Gastroesophageal sphincter (tissue), 4 donors: ENCODE data around the gene TESMIN. TPM values are rescaled to one million over a fixed set of nuclear protein-coding genes. Genes with fewer than 3 reads are reported as not detected.

Experiments
- ATAC-seq: fragments of 150-250 bp; one replicate; pipeline ENCODE4 v1.9.1; 2016; ENCODE audit warnings: mild to moderate bottlenecking, moderate library complexity
- H3K27ac ChIP-seq, 4 donors: fragments of 200-600 bp; sonication (generic) in 3 of 4; 1 replicate in 3 of 4; 2 replicates in 1 of 4; pipeline ENCODE4 v1.5.1; 2016 to 2019
- H3K27me3 ChIP-seq: fragments of 200-600 bp; sonication (generic); one replicate; pipeline ENCODE4 v1.5.1; 2019
- H3K36me3 ChIP-seq, 2 donors: fragments of 200-600 bp; sonication (generic); one replicate each; pipeline ENCODE4 v1.5.1; 2019; ENCODE audit warnings: control low read depth in 1 of 2
- H3K4me1 ChIP-seq, 3 donors: fragments of 200-600 bp; sonication (generic); 1 replicate in 2 of 3; 2 replicates in 1 of 3; pipeline ENCODE4 v1.5.1; 2016 to 2019; ENCODE audit warnings: control low read depth in 2 of 3
- H3K4me3 ChIP-seq, 2 donors: fragments of 200-600 bp; sonication (generic); one replicate each; pipeline ENCODE4 v1.5.1; 2019; ENCODE audit warnings: mild to moderate bottlenecking in 1 of 2, moderate library complexity in 1 of 2
- H3K9me3 ChIP-seq, 3 donors: fragments of 200-600 bp; sonication (generic); one replicate each; pipeline ENCODE4 v1.5.1; 2017 to 2019; ENCODE audit warnings: control low read depth in 2 of 3
- EP300 ChIP-seq: sonication (generic); formaldehyde crosslinking; IDR thresholded peaks from one replicate; pipeline ENCODE4 v1.6.1; 2017; ENCODE audit warnings: antibody characterized with exemption, mild to moderate bottlenecking
- POLR2A ChIP-seq, 2 donors: fragments of 450-650 bp; IDR thresholded peaks; one replicate each; pipeline ENCODE4 v1.6.1; 2017; ENCODE audit warnings: antibody characterized with exemption in 2 of 2, mild to moderate bottlenecking in 2 of 2, moderate library complexity in 1 of 2
- POLR2AphosphoS5 ChIP-seq: sonication (generic); formaldehyde crosslinking; IDR thresholded peaks from one replicate; pipeline ENCODE4 v1.6.1; 2017; ENCODE audit warnings: antibody characterized with exemption
- WGBS, 2 donors: methylation state at CpG; one replicate each; pipeline ENCODE4 v1.1.5; 2018; ENCODE audit warnings: low coverage in 1 of 2; 5-methylcytosine and 5-hydroxymethylcytosine counted together
- total RNA-seq, 4 donors: library from RNA; depleted of rRNA; stranded (reverse); fragments of >200 nt; gene quantifications; one replicate each; pipeline ENCODE4 v1.1.0, GENCODE V29; 2016
- TF ChIP-seq, protein P1 (sequence below), 4 experiments: fragments of 200-600 bp in 2 of 4; fragments of 450-650 bp in 2 of 4; sonication (generic) in 1 of 4; IDR thresholded peaks; one replicate each; pipeline ENCODE4 v1.5.1; 2017 to 2019; ENCODE audit warnings: antibody characterized with exemption in 4 of 4, mild to moderate bottlenecking in 2 of 4, moderate library complexity in 2 of 4

TESMIN gene
- total RNA-seq, 4 donors from 2014 or later: 0.12 to 0.54 (median 0.27) TPM; not detected in 1

DNA sequence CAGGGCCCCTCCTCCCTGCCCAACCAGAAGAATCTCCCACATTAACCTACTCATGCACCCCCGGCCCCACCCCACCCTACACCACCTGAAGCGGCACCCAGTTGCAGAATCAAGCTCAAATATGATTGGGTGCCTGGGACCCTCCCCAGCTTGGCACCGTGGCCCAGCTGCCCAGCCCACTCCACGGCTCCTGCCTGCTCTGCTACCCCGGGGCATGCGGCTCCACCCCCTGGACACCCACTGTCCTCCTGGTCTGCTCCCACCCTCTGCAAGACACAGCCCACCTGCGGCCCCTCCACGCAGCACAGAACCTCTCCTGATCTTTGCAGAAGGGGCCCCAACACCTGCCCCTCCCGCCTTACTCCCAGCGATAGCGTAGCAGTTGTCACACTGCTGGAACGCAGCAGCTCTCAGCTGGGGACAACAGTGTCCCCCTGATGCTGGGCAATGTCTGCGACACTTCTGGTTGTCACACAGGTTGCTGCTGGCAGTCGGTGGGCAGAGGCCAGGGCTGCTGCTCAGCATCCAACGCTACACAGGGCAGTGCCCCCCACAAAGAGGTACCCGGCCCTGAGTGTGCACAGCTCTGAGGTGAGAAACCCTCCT lies 32.0 kb upstream of the TESMIN start:
- Histone ChIP-seq H3K4me3 (no peak overlapping the region), H3K27ac (no peak overlapping the region), H3K4me1 (peaks cover 0 to 8% (median 0%) of the 10 kb centered on the region in 3 donors), H3K9me3 (no peaks in the 10 kb centered on the region), H3K36me3 (peaks cover 0 to 100% of the 10 kb centered on the region in 2 donors), H3K27me3 (no peaks in the 10 kb centered on the region)
- 70% methylated on average over 2 of the region's 16 CpGs; no CpG with 5 or more reads in 1 of the 2 donors for WGBS, 2 donors
- ATAC-seq: no peak
- TF ChIP-seq POLR2AphosphoS5 (no peak), EP300 (no peak), POLR2A (IDR thresholded peaks at IDR 0.05) (no peak)
- TF ChIP-seq, protein P1, sequence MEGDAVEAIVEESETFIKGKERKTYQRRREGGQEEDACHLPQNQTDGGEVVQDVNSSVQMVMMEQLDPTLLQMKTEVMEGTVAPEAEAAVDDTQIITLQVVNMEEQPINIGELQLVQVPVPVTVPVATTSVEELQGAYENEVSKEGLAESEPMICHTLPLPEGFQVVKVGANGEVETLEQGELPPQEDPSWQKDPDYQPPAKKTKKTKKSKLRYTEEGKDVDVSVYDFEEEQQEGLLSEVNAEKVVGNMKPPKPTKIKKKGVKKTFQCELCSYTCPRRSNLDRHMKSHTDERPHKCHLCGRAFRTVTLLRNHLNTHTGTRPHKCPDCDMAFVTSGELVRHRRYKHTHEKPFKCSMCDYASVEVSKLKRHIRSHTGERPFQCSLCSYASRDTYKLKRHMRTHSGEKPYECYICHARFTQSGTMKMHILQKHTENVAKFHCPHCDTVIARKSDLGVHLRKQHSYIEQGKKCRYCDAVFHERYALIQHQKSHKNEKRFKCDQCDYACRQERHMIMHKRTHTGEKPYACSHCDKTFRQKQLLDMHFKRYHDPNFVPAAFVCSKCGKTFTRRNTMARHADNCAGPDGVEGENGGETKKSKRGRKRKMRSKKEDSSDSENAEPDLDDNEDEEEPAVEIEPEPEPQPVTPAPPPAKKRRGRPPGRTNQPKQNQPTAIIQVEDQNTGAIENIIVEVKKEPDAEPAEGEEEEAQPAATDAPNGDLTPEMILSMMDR (IDR thresholded peaks at IDR 0.05): no peak

DNA sequence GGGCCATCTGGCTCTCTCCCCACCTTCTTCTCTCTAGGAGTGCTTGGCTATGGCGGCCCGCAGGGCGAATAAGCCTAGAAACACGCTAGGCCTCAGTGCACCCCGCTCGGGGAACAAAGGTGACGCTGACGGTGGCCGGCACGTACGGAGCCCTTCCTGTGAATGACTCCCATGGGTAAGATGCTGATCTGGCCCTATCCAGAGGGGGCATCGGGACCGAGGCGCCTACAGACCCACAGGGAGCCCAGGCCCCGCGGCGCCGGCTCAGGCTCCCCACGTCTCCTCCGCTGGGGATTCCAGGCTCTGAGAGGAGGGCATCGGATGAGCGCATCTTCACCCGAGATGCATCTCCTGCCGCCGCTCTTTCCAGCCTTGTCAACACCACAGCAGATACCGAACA lies 31.4 kb upstream of the TESMIN start:
- Histone ChIP-seq H3K4me1 (peaks cover 0 to 14% (median 0%) of the 10 kb centered on the region in 3 donors), H3K9me3 (no peaks in the 10 kb centered on the region), H3K27me3 (no peaks in the 10 kb centered on the region), H3K27ac (no peak overlapping the region), H3K36me3 (peaks cover 0 to 100% of the 10 kb centered on the region in 2 donors), H3K4me3 (no peak overlapping the region)
- 40 to 96% methylated on average over 2 to 9 of the region's 26 CpGs for WGBS, 2 donors
- no peak for TF ChIP-seq POLR2A (IDR thresholded peaks at IDR 0.05)
- no peak for TF ChIP-seq EP300
- TF ChIP-seq POLR2AphosphoS5: no peak
- TF ChIP-seq, protein P1 (IDR thresholded peaks at IDR 0.05): no peak
- ATAC-seq: no peak

DNA sequence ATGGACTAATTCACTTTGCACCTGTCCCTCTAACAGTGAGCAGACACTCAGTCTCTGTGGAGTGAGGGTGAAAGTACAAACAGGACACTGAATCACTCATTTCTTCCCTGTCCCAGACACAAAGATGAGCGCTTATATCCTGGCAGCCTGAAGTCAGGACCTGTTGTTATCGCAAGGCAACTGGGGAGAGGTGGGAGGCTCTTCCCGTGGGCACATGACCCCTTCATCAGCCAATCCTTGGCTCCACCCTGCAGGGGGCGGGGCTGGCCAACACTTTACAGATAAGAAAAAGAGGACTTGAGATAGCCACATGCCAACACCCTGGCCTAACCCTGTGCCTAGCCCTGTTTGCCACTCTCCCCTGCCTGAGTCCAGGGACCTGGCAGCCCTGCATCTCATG lies 29.5 kb upstream of the TESMIN start:
- Histone ChIP-seq H3K4me1 (peaks cover 0 to 17% (median 0%) of the 10 kb centered on the region in 3 donors), H3K4me3 (no peak overlapping the region), H3K36me3 (peaks cover 0 to 100% of the 10 kb centered on the region in 2 donors), H3K9me3 (no peaks in the 10 kb centered on the region), H3K27ac (no peak overlapping the region), H3K27me3 (no peaks in the 10 kb centered on the region)
- ATAC-seq: no peak
- 67% methylated on average over 1 of the region's 4 CpGs; no CpG with 5 or more reads in 1 of the 2 donors for WGBS, 2 donors
- TF ChIP-seq EP300 (no peak), POLR2AphosphoS5 (no peak), POLR2A (IDR thresholded peaks at IDR 0.05) (no peak)
- TF ChIP-seq, protein P1 (IDR thresholded peaks at IDR 0.05): no peak

DNA sequence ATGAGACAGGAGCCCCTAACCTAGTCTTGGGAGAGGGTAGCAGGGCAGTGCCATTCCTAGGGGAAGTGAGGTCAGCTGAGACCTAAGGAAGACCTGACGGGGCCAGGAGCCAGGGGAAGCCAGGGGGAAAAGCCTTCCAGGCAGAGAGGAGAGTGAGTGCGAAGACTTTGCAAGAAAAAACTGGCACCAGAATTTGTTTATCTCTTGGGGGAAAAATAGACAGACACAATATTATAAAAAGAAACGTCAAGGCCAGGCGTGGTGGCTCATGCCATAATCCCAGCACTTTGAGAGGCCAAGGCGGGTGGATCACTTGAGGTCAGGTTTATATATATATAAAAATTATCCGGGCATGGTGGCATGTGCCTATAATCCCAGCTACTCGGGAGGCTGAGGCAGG lies 26.9 kb upstream of the TESMIN start:
- peak overlapping the region in 1 of 4 donors; percentile 16 for H3K27ac ChIP-seq
- H3K4me1 ChIP-seq: peaks cover 0 to 17% (median 0%) of the 10 kb centered on the region in 3 donors
- TF ChIP-seq EP300 (no peak), POLR2AphosphoS5 (no peak), POLR2A (IDR thresholded peaks at IDR 0.05) (no peak)
- TF ChIP-seq, protein P1 (IDR thresholded peaks at IDR 0.05): no peak
- H3K9me3 ChIP-seq: no peaks in the 10 kb centered on the region
- H3K27me3 ChIP-seq: no peaks in the 10 kb centered on the region
- 33 to 48% methylated on average over 6 to 7 of the region's 7 CpGs for WGBS, 2 donors
- ATAC-seq: no peak
- H3K36me3 ChIP-seq: peaks cover 10 to 100% of the 10 kb centered on the region in 2 donors
- no peak overlapping the region for H3K4me3 ChIP-seq
